SK-N-SH treated with all-trans-retinoic acid at 6 μM for 48 hours (cell line): ENCODE measurements around the gene PADI3.

ENCODE experiments used
- ATAC-seq: fragments of 200-7000 bp; cut with Tn5 transposase; 3 replicates; pipeline ENCODE4 v1.9.1; 2020; ENCODE audit warnings: mild to moderate bottlenecking, moderate library complexity
- ARNTL ChIP-seq: fragments of 450-650 bp; formaldehyde crosslinking; IDR thresholded peaks from 2 replicates; pipeline ENCODE4 v1.5.0; 2020; ENCODE audit warnings: low read depth, mild to moderate bottlenecking, moderate library complexity, borderline replicate concordance
- BACH2 ChIP-seq: fragments of 250-450 bp; sonication (Bioruptor Pico); IDR thresholded peaks from 2 replicates; pipeline ENCODE4 v1.9.0; 2021; ENCODE audit warnings: mild to moderate bottlenecking, borderline replicate concordance
- CREB5 ChIP-seq: fragments of 250-450 bp; sonication (Bioruptor Pico); IDR thresholded peaks from 2 replicates; pipeline ENCODE4 v1.5.1; 2020; ENCODE audit warnings: low read depth, mild to moderate bottlenecking, moderate library complexity
- CSDC2 ChIP-seq: fragments of 250-450 bp; sonication (Bioruptor Pico); IDR thresholded peaks from 2 replicates; pipeline ENCODE4 v1.5.0; 2020; ENCODE audit warnings: mild to moderate bottlenecking, moderate library complexity
- CSRNP3 ChIP-seq: fragments of 250-450 bp; sonication (Bioruptor Pico); IDR thresholded peaks from 2 replicates; pipeline ENCODE4 v1.5.1; 2021; ENCODE audit warnings: mild to moderate bottlenecking, moderate library complexity
- GLIS3 ChIP-seq: fragments of 250-450 bp; sonication (Bioruptor Pico); IDR thresholded peaks from 2 replicates; pipeline ENCODE4 v1.5.0; 2020; ENCODE audit warnings: mild to moderate bottlenecking, moderate library complexity
- ISL1 ChIP-seq: fragments of 250-450 bp; sonication (Bioruptor Pico); IDR thresholded peaks from 2 replicates; pipeline ENCODE4 v2.1.2; 2022; ENCODE audit warnings: mild to moderate bottlenecking, moderate library complexity
- PATZ1 ChIP-seq: fragments of 250-450 bp; sonication (Bioruptor Pico); IDR thresholded peaks from 2 replicates; pipeline ENCODE4 v1.8.0; 2020; ENCODE audit warnings: mild to moderate bottlenecking, moderate library complexity, borderline replicate concordance
- POU6F1 ChIP-seq: fragments of 250-450 bp; sonication (Bioruptor Pico); IDR thresholded peaks from 2 replicates; pipeline ENCODE4 v1.8.0; 2021; ENCODE audit warnings: low read depth, mild to moderate bottlenecking, moderate library complexity, borderline replicate concordance
- PPARA ChIP-seq: fragments of 250-450 bp; sonication (Bioruptor Pico); IDR thresholded peaks from 2 replicates; pipeline ENCODE4 v1.5.0; 2020; ENCODE audit warnings: mild to moderate bottlenecking, borderline replicate concordance
- RARB ChIP-seq: fragments of 250-450 bp; sonication (Bioruptor Pico); IDR thresholded peaks from 2 replicates; pipeline ENCODE4 v1.8.0; 2021; ENCODE audit warnings: mild to moderate bottlenecking, moderate library complexity
- SNAI2 ChIP-seq: fragments of 250-450 bp; sonication (Bioruptor Pico); IDR thresholded peaks from 2 replicates; pipeline ENCODE4 v1.5.0; 2020; ENCODE audit warnings: mild to moderate bottlenecking, moderate library complexity
- TCF4 ChIP-seq: fragments of 250-450 bp; sonication (Bioruptor Pico); IDR thresholded peaks from 2 replicates; pipeline ENCODE4 v1.8.0; 2021; ENCODE audit warnings: mild to moderate bottlenecking, moderate library complexity, borderline replicate concordance
- TOX ChIP-seq: fragments of 250-450 bp; sonication (Bioruptor Pico); IDR thresholded peaks from 2 replicates; pipeline ENCODE4 v1.8.0; 2021; ENCODE audit warnings: mild to moderate bottlenecking, moderate library complexity, borderline replicate concordance
- TSHZ2 ChIP-seq: fragments of 250-450 bp; sonication (Bioruptor Pico); IDR thresholded peaks from 2 replicates; pipeline ENCODE4 v1.5.0; 2020; ENCODE audit warnings: mild to moderate bottlenecking, moderate library complexity
- ZC3H10 ChIP-seq: fragments of 250-450 bp; sonication (Bioruptor Pico); IDR thresholded peaks from 2 replicates; pipeline ENCODE4 v1.5.1; 2021; ENCODE audit warnings: mild to moderate bottlenecking, moderate library complexity
- ZFP3 ChIP-seq: fragments of 250-450 bp; sonication (Bioruptor Pico); IDR thresholded peaks from 2 replicates; pipeline ENCODE4 v1.5.0; 2020; ENCODE audit warnings: mild to moderate bottlenecking, moderate library complexity
- ZFP30 ChIP-seq: fragments of 450-650 bp; formaldehyde crosslinking; IDR thresholded peaks from 2 replicates; pipeline ENCODE4 v1.5.0; 2022; ENCODE audit warnings: mild to moderate bottlenecking, moderate library complexity
- ZNF565 ChIP-seq: fragments of 450-650 bp; formaldehyde crosslinking; conservative IDR thresholded peaks from 2 replicates; pipeline ENCODE4 v1.5.0; 2020; ENCODE audit warnings: low read depth, mild to moderate bottlenecking, moderate library complexity
- ZNF70 ChIP-seq: fragments of 450-650 bp; formaldehyde crosslinking; IDR thresholded peaks from 2 replicates; pipeline ENCODE4 v1.5.0; 2020; ENCODE audit warnings: mild to moderate bottlenecking, moderate library complexity
- ZNF8 ChIP-seq: fragments of 450-650 bp; formaldehyde crosslinking; IDR thresholded peaks from 2 replicates; pipeline ENCODE4 v1.5.0; 2020; ENCODE audit warnings: mild to moderate bottlenecking, moderate library complexity

The PADI3 gene

GRCh38 chr1:17274186-17275170, 25.6 kb downstream of the PADI3 start:
- peak; percentile 94 for ATAC-seq
- TF ChIP-seq PPARA (CRISPR knock-in tag) (no peak), ZFP30 (CRISPR knock-in tag) (no peak), SNAI2 (no peak), ZNF70 (no peak), PATZ1 (CRISPR knock-in tag) (no peak), CSDC2 (CRISPR knock-in tag) (no peak), ISL1 (CRISPR knock-in tag) (no peak), ZNF565 (no peak), ZC3H10 (CRISPR knock-in tag) (no peak), TCF4 (CRISPR knock-in tag) (no peak), TOX (CRISPR knock-in tag) (no peak), CREB5 (CRISPR knock-in tag) (no peak), GLIS3 (CRISPR knock-in tag) (no peak), TSHZ2 (CRISPR knock-in tag) (no peak)

- TF ChIP-seq ZFP3 (CRISPR knock-in tag) = no peak
- no peak for TF ChIP-seq CSDC2 (CRISPR knock-in tag)
- no peak for TF ChIP-seq ARNTL
- TF ChIP-seq RARB (CRISPR knock-in tag) = no peak
- no peak for TF ChIP-seq ZNF8
- no peak for TF ChIP-seq PATZ1 (CRISPR knock-in tag)
- TF ChIP-seq BACH2 (CRISPR knock-in tag) = no peak
- TF ChIP-seq SNAI2 = no peak
- peak; percentile 63 for ATAC-seq
Measured at GRCh38 chr1:17276568-17276967, 27.7 kb downstream of the PADI3 start.

GRCh38 chr1:17277511-17278159, 28.7 kb downstream of the PADI3 start:
- no peak for ATAC-seq
- no peak for TF ChIP-seq CREB5 (CRISPR knock-in tag)
- no peak for TF ChIP-seq CSRNP3 (CRISPR knock-in tag)
- no peak for TF ChIP-seq TSHZ2 (CRISPR knock-in tag)
- TF ChIP-seq POU6F1 (CRISPR knock-in tag) = no peak
- TF ChIP-seq TOX (CRISPR knock-in tag) = no peak
- no peak for TF ChIP-seq ZFP30 (CRISPR knock-in tag)
